ENCODE measurements around the gene GADL1.

The GADL1 gene

DNA sequence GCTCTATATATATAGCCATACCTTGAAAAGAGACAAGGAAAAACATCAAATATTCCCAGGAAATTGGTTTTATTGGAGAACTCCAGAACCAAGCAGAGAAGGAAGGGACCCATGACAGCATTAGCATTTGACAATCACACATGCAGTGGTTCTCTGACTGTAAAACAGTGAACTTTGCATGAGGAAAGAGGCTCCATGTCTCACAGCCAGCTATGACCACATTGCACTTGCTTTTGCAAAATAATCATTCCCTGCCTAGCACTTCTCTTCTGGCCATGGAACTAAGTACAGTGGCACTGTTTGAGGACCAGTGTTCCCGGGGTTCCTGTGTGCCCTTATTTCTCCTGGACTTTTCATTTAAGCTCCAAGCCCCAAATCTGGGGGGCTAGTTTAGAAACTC lies 202.5 kb downstream of the GADL1 start:
- DNase-seq: no peak

DNA sequence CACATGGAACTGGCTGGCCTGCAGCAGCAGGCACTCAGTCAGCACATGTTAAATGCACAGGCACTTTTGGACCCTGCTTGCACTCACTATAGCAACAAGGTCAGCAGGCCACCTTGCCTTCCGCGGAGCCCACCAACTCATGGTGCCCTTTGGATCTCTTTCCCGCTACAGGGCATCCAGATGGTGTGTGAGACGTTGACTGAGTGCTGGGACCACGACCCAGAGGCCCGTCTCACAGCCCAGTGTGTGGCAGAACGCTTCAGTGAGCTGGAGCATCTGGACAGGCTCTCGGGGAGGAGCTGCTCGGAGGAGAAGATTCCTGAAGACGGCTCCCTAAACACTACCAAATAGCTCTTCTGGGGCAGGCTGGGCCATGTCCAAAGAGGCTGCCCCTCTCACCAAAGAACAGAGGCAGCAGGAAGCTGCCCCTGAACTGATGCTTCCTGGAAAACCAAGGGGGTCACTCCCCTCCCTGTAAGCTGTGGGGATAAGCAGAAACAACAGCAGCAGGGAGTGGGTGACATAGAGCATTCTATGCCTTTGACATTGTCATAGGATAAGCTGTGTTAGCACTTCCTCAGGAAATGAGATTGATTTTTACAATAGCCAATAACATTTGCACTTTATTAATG lies 203.1 kb downstream of the GADL1 start:
- DNase-seq: no peak

DNA sequence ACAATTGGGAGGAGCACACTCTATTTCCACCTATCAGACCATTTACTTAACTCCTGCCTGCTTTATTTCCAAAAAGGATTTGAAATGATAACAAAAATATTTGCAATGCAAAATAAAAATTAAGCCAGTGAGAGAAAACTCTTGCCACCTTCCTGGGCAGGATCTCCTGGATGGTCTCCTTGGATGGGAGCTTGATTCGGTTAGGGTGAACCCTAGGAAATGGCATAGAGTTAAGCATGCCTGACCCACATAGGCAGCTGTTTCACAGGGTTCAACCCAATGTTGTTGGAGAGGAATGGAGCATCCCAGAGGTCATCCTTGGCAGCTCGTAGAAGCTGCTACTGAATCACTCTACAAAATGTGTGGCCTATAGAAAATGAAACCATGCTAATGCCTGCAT lies 204.3 kb downstream of the GADL1 start:
- DNase-seq: no peak

DNA sequence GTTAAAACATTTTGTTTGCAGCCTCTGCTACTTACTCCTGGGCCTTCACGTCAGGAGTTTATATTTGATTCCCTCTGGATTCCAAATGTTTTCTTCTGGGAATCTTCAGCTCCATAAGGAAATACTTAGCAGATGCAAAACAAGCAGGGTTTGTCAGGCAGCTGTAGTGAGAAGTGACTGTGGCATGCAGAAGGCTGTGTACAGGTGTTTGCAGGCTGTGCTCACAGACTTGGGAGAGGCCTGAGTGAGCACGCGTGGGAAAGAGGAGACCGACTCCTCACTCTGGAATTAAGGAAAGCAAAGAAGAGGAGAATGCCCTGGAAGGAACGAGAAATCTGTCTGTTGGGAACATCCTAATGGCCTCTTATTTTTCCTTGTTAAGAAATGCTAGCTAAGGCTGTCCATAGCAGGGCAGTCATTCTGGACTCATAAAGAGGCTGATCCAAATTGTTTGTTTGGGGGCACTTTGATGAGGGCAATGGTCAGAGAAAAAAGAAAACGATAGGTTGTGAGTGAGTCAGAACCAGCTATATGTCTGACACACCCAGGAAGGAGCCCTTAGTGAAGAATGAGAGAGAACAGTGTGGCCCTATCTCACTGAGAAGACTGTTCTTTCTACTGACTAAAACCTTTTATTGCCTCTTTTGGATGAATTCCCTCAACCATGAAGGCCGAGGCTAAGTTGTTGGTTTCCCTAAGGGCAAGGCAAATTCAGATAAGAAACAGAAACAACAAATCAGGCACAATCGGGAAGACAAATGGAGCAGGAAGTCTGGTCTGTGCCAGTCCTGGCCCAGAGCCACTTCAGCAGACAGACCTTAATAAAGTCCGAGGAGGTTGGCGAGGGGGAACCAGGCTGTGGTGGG lies 205.5 kb downstream of the GADL1 start:
- peak; percentile 30 for DNase-seq

DNA sequence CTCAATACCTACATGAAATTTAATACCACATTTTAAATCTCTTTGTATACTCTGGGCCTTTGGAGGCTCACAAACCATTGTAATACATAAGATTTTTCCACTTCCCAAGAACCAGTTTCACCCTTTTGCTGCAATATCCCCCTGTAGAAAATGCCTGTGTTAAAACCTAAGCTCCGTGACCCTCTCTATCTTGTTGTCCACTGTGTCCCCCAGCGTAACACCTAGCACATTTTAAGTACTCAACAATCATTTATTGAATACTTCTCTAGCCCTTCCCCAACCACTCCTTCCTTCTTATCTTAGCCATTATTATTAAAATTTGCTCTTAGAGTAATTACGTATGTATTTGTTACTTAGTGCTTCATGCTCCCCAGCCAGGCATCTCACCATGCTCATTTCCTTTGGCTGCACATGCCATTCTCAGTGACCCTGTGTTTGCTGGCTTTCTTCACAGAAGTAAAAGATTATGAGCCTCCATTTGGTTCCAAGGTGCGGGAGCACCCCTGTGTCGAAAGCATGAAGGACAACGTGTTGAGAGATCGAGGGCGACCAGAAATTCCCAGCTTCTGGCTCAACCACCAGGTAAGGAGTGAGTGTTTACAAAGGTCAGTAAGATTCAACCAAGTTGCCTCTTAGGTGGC lies 206.4 kb downstream of the GADL1 start:
- no peak for DNase-seq

DNA sequence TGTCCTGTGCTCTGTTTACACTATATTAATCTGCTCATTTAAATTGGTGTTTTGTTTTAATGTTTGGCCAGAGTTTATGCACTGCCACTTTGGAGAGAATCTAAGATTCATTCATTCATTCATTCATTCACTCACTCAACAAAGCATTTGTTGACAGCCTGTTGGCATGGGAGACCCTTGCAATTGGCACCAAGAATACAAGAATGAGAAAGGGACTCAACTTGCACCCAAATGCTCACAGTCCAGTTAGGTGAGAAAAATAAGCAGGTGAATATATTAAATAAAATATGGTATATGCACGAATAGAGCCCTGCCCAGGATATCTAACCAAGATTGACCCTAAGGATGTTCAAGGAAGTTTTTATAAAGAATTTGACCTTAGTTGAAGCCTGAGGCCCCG lies 207.7 kb downstream of the GADL1 start:
- DNase-seq: no peak

DNA sequence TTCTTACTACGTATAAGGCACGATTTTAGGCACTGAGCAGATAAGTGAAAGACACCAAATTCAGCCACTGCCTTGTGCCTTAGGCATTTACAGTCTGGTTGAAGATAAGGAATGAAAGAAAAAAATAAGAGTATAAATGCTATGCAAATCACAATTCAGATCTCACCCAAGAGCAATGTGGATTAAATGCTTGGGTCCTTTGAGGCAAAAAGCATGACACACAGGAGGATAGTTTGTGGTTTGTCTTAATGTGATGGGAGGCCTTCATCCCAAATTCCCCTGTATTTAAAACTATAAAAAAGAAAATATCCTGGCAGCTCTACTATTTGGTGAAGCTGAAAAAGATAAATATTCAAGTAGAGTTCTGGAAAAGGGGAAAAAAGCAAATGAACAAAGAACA lies 208.3 kb downstream of the GADL1 start:
- no peak for DNase-seq

DNA sequence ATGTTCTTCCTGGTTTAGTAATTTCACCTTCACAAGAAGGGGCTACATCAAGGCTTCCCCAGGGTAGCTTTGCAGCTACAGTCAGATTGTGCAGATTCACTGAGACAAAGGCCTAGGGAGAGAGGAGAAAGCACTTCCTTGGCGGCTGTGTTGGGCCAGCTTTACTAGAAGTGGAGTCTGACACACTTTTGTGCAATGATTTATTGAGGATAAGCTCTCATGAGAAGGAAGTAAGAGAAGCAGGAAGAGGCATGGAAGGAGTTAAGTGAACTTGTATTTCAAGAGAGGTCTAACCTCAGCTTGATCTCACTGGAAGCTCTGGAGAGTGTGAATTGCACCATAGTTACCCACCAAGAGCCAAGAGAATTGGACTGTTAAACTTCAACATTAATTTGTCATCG lies 209.2 kb downstream of the GADL1 start:
- no peak for DNase-seq

DNA sequence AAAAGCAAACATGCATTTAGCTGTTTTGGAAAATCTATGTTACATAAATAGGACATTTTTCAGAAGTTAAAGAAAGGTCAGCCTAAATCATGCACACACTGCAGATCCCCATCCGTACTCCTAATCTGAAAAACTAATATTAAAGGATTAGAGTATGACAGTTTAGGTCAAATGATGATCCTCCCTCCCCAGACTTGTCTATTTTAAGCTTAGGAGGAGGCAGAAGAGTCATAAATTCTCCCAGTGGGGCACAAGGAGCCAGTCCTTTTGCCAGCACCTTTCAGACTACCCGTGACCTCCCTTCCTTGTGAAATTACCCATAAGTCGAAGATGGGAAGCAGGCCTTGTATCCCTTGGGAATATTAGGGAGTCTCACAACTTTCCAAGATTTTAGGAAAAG lies 210.1 kb downstream of the GADL1 start:
- no peak for DNase-seq

DNA sequence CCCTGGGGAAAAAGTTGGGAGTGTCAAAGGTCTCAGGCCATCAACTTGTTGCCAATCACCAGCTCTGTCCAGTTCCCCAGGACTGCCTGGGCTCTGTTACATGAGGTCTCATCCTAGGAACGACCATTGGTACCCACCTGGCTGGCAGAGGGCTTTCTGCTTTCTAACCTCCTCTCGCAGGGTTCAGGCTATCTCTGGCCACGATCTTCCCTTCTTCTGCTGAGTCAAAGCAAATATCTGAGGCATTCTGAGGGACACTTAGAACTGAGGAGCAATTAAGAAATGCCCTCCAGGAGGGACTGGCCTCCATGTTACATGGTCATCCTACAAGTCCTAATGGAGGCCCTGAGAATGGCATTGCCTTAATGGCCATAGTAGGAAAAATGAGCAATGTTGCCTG lies 210.7 kb downstream of the GADL1 start:
- DNase-seq: no peak

DNA sequence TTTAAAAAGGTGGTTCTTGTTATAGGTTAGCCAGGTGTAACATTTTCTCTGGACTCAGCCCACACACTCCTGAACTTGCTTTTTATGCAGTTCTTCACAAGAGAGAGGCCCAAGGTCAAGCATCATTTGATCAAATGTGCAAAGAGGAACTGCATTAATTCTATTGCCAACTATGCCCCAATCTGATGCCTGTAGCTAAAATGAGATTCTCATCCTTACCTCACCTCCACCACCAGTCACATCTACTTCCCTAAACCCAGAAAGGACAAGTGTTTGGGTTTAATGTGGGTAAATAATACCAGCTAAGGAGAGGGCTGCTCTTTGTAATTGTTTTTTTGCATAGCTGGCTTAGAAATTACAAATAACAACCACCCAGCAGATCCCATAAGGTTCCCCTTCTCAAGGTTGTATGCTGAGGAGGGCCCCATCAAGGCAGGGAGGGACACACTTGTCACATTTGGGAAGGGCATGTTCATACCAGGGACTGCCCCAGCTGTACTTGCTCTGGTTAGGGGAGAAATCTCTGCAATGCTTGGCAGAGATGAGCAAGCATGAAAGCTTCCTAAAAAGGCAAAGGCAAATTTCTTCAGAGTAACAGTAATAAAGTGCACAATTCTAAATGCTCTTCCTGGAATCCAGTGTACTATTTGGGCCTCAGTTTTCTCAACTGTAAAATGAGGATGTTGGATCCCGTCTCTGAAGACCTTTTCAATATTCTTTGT lies 211.9 kb downstream of the GADL1 start:
- no peak for DNase-seq

DNA sequence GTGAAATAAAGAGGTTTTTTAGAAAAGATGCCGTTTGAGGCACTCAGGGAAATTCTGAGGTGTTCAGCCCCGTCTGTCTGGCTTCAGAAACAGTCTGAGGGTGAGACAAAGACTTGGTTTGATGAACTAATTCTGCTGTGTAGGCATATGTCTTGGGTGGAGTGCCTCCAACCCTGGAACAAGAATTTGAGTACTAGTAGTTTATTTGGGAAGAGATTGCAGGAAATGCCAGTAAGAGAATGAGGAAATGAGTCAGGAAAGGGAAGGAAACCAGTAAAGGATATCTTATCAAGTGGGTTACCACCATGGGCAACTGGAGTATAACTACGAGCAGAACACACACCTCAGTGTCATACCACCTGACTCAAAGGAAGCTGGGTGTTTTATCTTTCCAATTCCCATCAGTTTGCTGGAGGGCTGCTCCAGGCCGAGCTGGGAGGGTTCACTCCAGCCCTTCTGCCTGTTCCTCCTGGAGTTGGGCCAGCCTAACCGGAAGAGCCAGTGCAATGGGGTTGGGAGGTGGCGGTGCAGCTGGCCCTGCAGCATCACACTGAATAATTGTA lies 212.7 kb downstream of the GADL1 start:
- DNase-seq: no peak

DNA sequence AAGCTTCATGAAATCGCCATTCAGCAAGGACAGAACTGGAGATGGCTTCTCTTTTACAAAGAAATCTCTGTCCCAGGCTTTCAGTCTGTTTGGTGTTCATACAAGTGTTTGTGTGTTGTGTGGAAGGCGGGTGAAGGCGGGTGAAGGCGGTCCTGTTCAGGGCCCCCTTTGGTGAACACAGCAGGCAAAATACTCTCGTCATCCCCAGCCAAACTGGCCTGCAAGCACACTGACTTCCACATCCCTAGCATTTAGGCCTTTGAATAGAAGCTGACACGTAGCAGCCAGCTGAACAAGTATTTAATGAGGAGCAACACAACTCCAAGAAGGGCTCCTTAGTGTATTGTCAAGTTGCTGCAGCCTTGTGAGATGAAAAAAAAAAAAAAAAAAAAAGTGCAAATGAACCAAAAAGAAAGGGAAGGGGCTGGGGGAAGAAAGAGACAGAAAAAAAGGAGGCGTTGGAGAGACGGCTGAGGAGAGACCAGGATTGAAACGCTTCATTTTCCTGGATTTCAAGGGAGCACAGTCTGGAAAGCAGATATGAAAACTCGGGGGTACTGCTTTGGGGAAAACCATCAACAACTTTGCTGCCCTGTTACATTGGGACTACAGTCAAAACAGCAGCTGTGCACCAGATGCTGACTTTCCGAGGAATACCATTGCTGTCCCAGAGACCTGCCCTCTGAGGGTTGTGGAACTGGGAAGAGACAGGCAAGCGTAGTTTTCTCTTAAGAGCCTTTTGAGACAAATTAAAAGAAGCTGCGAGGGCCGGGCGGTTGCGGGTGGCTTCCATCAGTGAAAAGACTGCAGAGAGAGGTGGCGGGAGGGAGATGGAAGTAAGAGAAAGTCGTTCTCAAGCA lies 213.4 kb downstream of the GADL1 start:
- DNase-seq: no peak

DNA sequence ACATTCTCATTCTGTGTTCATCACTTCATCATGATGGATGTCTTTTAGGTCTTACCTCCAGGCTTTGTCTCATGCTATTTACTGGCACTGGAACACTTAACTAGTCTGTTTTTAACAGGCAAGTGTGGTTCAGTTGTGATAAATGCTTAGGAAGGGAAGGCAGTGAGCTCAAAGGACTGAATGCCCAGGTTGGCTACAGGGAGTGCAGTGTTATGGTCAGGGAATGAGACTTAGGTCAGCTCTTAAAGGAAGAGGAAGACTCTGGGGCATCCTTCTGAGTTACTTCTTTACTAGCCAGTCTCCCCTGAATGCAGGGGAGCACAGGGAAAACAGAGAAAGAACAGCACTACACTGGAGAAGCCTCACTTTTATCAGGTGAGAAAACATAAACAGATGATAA lies 215.4 kb downstream of the GADL1 start:
- DNase-seq: no peak

DNA sequence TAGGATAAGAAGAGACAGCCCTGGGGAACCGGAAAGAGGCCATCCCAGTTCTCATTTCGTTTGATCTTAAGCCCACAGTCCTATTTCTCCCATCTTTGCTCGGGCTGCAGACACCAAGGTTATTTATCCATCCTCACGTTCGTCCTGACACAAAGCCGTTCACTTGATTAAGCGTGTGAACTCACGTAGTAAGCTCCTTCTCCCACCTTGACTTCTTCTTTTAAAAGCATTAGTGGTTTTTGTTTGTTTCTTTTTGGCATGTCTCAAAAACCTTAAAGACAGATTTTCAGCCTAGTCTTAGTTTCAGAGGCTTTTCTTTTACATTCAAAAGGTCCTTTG lies 217.1 kb downstream of the GADL1 start:
- no peak for DNase-seq

DNA sequence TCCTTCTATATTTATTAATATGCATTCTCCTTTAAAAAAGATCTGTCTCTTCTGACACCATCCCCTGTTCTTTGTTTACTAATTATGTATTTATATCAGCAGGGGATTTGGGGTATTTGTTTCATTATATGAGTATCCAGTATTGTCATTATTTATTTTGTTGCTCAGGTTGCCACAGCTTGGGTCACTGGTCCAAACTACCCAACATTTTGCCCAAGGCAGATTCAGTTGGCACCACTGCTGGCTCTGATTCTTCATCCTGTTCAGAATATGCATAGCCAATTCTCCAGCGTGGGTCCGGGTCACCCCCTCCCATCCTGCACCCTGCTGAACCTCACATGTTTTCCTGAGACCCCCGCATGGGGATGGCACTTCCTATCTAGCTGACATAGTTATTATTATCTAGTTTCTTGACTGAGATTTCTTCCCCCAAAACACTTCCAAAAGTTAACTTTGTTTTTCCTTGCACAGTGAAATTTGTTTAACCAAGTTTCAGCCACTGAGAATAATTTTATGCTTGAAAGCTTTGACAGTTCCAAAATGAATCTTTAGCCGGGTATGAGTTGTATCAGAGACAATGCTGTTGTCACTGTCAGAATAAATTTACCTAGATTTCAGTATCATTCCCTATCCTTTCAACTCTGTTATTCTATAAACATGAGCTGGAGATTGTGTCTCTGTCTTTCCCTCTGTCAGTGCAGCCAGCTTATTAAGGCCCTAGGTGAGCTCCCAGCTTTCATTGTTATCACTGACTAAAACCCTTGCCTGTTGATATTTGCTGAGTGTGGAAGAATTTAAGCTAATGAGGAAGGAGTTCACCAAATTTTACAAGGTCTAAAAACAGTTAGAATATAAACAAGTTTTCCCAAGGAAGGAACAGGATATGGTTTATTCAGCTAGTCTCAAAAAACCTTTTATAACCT lies 217.8 kb downstream of the GADL1 start:
- no peak for DNase-seq
